Testis (tissue), 2 donors: ENCODE measurements around the gene RBM11.

Experiments
- POLR2A ChIP-seq: fragments of 450-650 bp; IDR thresholded peaks from one replicate; pipeline ENCODE4 v1.6.1; 2017; ENCODE audit warnings: antibody characterized with exemption, mild to moderate bottlenecking, moderate library complexity
- TF ChIP-seq, protein P1 (sequence below), 3 experiments: fragments of 450-650 bp in 2 of 3; fragments of 200-600 bp in 1 of 3; sonication (generic) in 1 of 3; IDR thresholded peaks; one replicate each; pipeline ENCODE4 v1.5.1; 2016 to 2019; ENCODE audit warnings: antibody characterized with exemption in 3 of 3, mild to moderate bottlenecking in 2 of 3, moderate library complexity in 1 of 3

DNA sequence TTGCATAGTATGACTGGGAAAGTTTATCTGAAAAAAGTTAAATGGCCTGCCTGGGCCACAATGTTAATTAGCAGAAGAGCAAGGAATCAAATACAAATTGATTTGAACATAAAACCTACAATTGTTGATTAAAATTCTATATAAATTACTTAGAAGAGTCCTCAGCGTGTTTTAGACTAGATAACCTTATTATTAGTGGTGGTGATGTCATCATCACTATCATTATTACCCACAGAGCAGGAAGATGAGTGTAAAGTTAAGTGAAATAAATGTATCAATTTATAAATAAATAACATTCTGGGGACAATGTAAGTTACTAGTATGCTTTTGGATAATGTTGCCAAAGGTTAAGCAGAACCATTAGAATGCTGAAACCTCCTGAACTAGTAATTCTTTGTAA, 46.1 kb downstream of the RBM11 start:
- TF ChIP-seq, protein P1, sequence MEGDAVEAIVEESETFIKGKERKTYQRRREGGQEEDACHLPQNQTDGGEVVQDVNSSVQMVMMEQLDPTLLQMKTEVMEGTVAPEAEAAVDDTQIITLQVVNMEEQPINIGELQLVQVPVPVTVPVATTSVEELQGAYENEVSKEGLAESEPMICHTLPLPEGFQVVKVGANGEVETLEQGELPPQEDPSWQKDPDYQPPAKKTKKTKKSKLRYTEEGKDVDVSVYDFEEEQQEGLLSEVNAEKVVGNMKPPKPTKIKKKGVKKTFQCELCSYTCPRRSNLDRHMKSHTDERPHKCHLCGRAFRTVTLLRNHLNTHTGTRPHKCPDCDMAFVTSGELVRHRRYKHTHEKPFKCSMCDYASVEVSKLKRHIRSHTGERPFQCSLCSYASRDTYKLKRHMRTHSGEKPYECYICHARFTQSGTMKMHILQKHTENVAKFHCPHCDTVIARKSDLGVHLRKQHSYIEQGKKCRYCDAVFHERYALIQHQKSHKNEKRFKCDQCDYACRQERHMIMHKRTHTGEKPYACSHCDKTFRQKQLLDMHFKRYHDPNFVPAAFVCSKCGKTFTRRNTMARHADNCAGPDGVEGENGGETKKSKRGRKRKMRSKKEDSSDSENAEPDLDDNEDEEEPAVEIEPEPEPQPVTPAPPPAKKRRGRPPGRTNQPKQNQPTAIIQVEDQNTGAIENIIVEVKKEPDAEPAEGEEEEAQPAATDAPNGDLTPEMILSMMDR (IDR thresholded peaks at IDR 0.05): no peak
- no peak for TF ChIP-seq POLR2A
